Gastrocnemius medialis (tissue), 4 donors: ENCODE measurements around the gene TNFSF10. TPM values are rescaled to one million over a fixed set of nuclear protein-coding genes. Genes with fewer than 3 reads are reported as not detected.
"Not testable (repeated sequence)": the region's sequence is repeated elsewhere in the genome, so short reads cannot be mapped to it uniquely, and the experiment has no call there.

Experiments
- ATAC-seq, 2 donors: fragments of 150-250 bp; one replicate each; pipeline ENCODE4 v1.9.1; 2016
- DNase-seq, 2 donors: peaks; one replicate each; pipeline ENCODE4 v3.0.0-alpha.2; 2019
- H3K27ac ChIP-seq, 4 donors: fragments of 200-600 bp; sonication (generic); 1 replicate in 1 of 4; 2 replicates in 3 of 4; pipeline ENCODE4 v1.5.1; 2016 to 2018; ENCODE audit warnings: mild to moderate bottlenecking in 2 of 4, moderate library complexity in 1 of 4
- H3K27me3 ChIP-seq, 3 donors: fragments of 200-600 bp; sonication (generic) in 2 of 3; 1 replicate in 1 of 3; 2 replicates in 2 of 3; pipeline versions ENCODE4 v1.5.1 to v1.6.0; 2016 to 2019; ENCODE audit warnings: mild to moderate bottlenecking in 1 of 3, moderate library complexity in 1 of 3
- H3K36me3 ChIP-seq, 2 donors: fragments of 200-600 bp; sonication (generic) in 1 of 2; one replicate each; pipeline ENCODE4 v1.5.1; 2017 to 2018
- H3K4me1 ChIP-seq, 2 donors: fragments of 200-600 bp; sonication (generic) in 1 of 2; one replicate each; pipeline ENCODE4 v1.5.1; 2016 to 2017; ENCODE audit warnings: mild to moderate bottlenecking in 2 of 2
- H3K4me3 ChIP-seq, 4 donors: fragments of 200-600 bp; sonication (generic) in 3 of 4; 1 replicate in 1 of 4; 2 replicates in 3 of 4; pipeline ENCODE4 v1.5.1; 2016 to 2019; ENCODE audit warnings: mild to moderate bottlenecking in 2 of 4
- H3K9me3 ChIP-seq, 3 donors: fragments of 200-600 bp; sonication (generic) in 2 of 3; 1 replicate in 1 of 3; 2 replicates in 2 of 3; pipeline ENCODE4 v1.5.1; 2016 to 2019
- POLR2A ChIP-seq, 2 donors: fragments of 450-650 bp; IDR thresholded peaks; one replicate each; pipeline ENCODE4 v1.6.1; 2017; ENCODE audit warnings: antibody characterized with exemption in 2 of 2, mild to moderate bottlenecking in 2 of 2, moderate library complexity in 2 of 2
- in situ Hi-C, 4 donors: fragments of 200-750 bp; cut with MboI; loops; one replicate each; pipeline versions ENCODE4 v1.15.0 to v1.8.0; 2017; ENCODE audit warnings: low sequenced_read_pairs in 4 of 4
- intact Hi-C: fragments of 100-400 bp; cut with DNase I; formaldehyde crosslinking; loops from one replicate; pipeline ENCODE4 v1.15.1; 2023; ENCODE audit warnings: low total_unique reads
- total RNA-seq, 4 donors: library from RNA; depleted of rRNA; stranded (reverse); fragments of >200 nt; gene quantifications; one replicate each; pipeline versions ENCODE4 v1.1.0 to v1.2.3, GENCODE V29; 2016
- TF ChIP-seq, protein P1 (sequence below), 5 experiments: fragments of 450-650 bp in 3 of 5; fragments of 200-600 bp in 2 of 5; sonication (generic) in 2 of 5; IDR thresholded peaks in 4 of 5; conservative IDR thresholded peaks in 1 of 5; 1 replicate in 4 of 5; 2 replicates in 1 of 5; pipeline ENCODE4 v1.5.1; 2016 to 2019; ENCODE audit warnings: antibody characterized with exemption in 5 of 5, mild to moderate bottlenecking in 3 of 5, moderate library complexity in 3 of 5

Gene TNFSF10
- total RNA-seq, 4 donors from 2014 or later, result 10.2 to 32.8 (median 24.3) TPM

DNA sequence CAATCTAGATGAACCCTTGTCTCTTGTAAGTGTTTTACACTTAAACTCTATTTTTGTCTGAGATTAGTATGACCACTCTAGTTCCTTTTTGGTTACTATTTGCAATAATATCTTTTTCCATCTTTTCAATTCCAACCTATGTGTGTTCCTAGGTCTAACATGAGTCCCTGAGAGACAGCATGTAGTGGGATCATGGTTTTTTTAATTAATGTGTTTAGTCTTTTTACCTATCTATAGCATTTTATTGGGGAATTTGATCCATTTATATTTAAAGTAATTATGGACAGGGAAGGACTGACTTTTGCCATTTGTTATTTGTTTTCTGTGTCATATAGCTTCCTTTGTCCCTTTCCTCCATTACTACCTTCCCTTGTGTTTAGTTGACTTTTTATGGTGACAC, 21.7 kb downstream of the TNFSF10 start:
- Histone ChIP-seq H3K4me1 (no peaks in the 10 kb centered on the region), H3K4me3 (no peak overlapping the region), H3K9me3 (no peaks in the 10 kb centered on the region), H3K27ac (no peak overlapping the region), H3K27me3 (no peaks in the 10 kb centered on the region), H3K36me3 (no peaks in the 10 kb centered on the region)
- intact Hi-C loops (no loop called here), in situ Hi-C loops (loop anchor here in 2 of 4 donors (5.0 kb wide), 1 partner anchor 96 kb away; no protein-coding TSS in a partner anchor)
- TF ChIP-seq POLR2A (IDR thresholded peaks at IDR 0.05), result no peak
- TF ChIP-seq, protein P1, sequence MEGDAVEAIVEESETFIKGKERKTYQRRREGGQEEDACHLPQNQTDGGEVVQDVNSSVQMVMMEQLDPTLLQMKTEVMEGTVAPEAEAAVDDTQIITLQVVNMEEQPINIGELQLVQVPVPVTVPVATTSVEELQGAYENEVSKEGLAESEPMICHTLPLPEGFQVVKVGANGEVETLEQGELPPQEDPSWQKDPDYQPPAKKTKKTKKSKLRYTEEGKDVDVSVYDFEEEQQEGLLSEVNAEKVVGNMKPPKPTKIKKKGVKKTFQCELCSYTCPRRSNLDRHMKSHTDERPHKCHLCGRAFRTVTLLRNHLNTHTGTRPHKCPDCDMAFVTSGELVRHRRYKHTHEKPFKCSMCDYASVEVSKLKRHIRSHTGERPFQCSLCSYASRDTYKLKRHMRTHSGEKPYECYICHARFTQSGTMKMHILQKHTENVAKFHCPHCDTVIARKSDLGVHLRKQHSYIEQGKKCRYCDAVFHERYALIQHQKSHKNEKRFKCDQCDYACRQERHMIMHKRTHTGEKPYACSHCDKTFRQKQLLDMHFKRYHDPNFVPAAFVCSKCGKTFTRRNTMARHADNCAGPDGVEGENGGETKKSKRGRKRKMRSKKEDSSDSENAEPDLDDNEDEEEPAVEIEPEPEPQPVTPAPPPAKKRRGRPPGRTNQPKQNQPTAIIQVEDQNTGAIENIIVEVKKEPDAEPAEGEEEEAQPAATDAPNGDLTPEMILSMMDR (IDR thresholded peaks at IDR 0.05 in 4 of 5, conservative IDR thresholded peaks at IDR 0.05 in 1 of 5), result no peak
- no peak for DNase-seq
- ATAC-seq, result no peak

DNA sequence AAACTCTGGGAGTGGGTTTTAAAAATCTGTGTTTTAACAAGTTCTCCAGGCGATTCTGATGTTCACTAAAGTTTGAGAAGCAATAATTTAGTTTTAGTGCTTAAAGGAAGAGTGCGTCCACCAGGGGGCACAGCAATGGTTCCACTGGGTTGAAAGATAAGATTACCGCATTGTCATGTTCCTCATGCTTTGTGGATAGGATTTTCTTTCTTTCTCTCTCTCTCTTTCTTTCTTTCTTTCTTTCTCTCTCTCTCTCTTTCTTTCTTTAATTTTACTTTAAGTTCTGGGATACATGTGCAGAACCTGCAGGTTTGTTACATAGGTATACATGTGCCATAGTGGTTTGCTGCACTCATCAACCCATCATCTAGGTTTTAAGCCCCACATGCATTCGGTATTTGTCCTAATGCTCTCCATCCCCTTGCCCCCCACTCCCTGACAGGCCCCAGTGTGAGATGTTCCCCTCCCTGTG, 33.0 kb downstream of the TNFSF10 start:
- intact Hi-C loops, result loop anchor here (1.0 kb wide), 1 partner anchor 177 kb away; no protein-coding TSS in a partner anchor
- H3K4me1 ChIP-seq, H3K36me3 ChIP-seq, H3K4me3 ChIP-seq, H3K9me3 ChIP-seq, H3K27ac ChIP-seq, H3K27me3 ChIP-seq: not testable (repeated sequence)
- ATAC-seq, result peak; percentile 54 to 79
- in situ Hi-C loops, result loop anchor here in 1 of 4 donors (25.0 kb wide), 1 partner anchor 453 kb away; the partner anchor contains the start of gene FNDC3B
- peak; percentile 21 to 54 for DNase-seq
- TF ChIP-seq, protein P1 (IDR thresholded peaks at IDR 0.05 in 4 of 5, conservative IDR thresholded peaks at IDR 0.05 in 1 of 5), result peak; percentile 56 to 77 (median 75)

- Histone ChIP-seq H3K27me3 (no peaks in the 10 kb centered on the region), H3K36me3 (no peaks in the 10 kb centered on the region), H3K27ac (peak overlapping the region in 1 of 4 donors; percentile 55), H3K9me3 (no peaks in the 10 kb centered on the region), H3K4me1 (peaks cover 0 to 3% of the 10 kb centered on the region in 2 donors), H3K4me3 (no peak overlapping the region)
- DNase-seq (no peak), ATAC-seq (no peak)
- TF ChIP-seq, protein P1 (IDR thresholded peaks at IDR 0.05 in 4 of 5, conservative IDR thresholded peaks at IDR 0.05 in 1 of 5), result no peak
- in situ Hi-C loops, result loop anchor here in 3 of 4 donors (10.0 to 25.0 kb wide), 4 partner anchors 123 to 473 kb away; partner anchors contain the start of gene FNDC3B (in 1 of the 3)
- intact Hi-C loops, result loop anchor here (5.0 to 10.0 kb wide), 3 partner anchors 73 to 831 kb away; partner anchors contain the start of gene FNDC3B
Measured at GRCh38 chr3:172478116-172478515, 45.1 kb downstream of the TNFSF10 start.

DNA sequence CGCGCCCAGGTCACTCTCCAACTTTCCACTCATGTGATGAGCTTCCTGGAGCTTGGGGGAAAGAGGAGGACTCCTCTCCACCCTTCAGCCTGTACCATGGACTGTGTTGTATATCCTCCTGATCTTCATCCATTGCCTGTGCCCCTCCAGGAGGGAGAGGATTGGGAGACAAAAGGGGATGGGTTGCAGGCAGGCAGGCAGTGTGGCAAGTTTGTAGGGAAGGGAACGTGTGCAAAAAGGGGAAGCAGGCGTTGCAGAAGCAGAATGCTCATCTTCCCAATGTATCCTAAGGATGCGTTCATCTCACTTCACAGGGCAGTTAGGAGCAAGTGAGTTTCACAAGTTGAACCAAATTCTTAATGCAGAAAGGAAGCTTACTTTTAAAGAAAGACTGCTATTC, 46.9 kb downstream of the TNFSF10 start:
- Histone ChIP-seq H3K27me3 (no peaks in the 10 kb centered on the region), H3K27ac (peak overlapping the region in 2 of 4 donors; percentile 55 to 56), H3K4me3 (peak overlapping the region in 3 of 4 donors; percentile 54 to 64 (median 55)), H3K36me3 (no peaks in the 10 kb centered on the region), H3K4me1 (peaks cover 0 to 3% of the 10 kb centered on the region in 2 donors), H3K9me3 (no peaks in the 10 kb centered on the region)
- no peak for ATAC-seq
- no peak for DNase-seq
- intact Hi-C loops, result loop anchor here (5.0 to 10.0 kb wide), 3 partner anchors 72 to 829 kb away; partner anchors contain the start of gene FNDC3B
- TF ChIP-seq, protein P1 (IDR thresholded peaks at IDR 0.05 in 4 of 5, conservative IDR thresholded peaks at IDR 0.05 in 1 of 5), result no peak
- no peak for TF ChIP-seq POLR2A (IDR thresholded peaks at IDR 0.05)
- in situ Hi-C loops, result loop anchor here in 3 of 4 donors (10.0 to 25.0 kb wide), 4 partner anchors 122 to 472 kb away; partner anchors contain the start of gene FNDC3B (in 1 of the 3)
